MM.1S (cell line): Measurements from ENCODE around the gene NDUFV3.

Experiments used
- DNase-seq: peaks from one replicate; pipeline ENCODE4 v3.0.0-alpha.2; 2015
- H2AFZ ChIP-seq: fragments of 300-600 bp; sonication (generic); 2 replicates; pipeline ENCODE4 v1.6.0; 2016; ENCODE audit warnings: antibody characterized with exemption, low read length
- H3F3A ChIP-seq: fragments of 300-600 bp; sonication (generic); 2 replicates; pipeline ENCODE4 v1.6.1; 2016; ENCODE audit warnings: mild to moderate bottlenecking, antibody characterized with exemption, low read length, moderate library complexity, mixed read lengths; ENCODE audit not compliant: insufficient read depth
- H3K27ac ChIP-seq: fragments of 300-600 bp; sonication (generic); 2 replicates; pipeline ENCODE4 v1.5.1; 2016; ENCODE audit warnings: mild to moderate bottlenecking, low read length
- H3K27me3 ChIP-seq: fragments of 300-600 bp; sonication (generic); replicated peaks from 2 replicates; pipeline ENCODE4 v1.6.0; 2016; ENCODE audit warnings: low read length; ENCODE audit not compliant: insufficient read depth
- H3K36me3 ChIP-seq: fragments of 300-600 bp; sonication (generic); replicated peaks from 2 replicates; pipeline ENCODE4 v1.6.1; 2016; ENCODE audit warnings: mild to moderate bottlenecking, low read length, mixed read lengths; ENCODE audit not compliant: insufficient read depth
- H3K4me1 ChIP-seq: fragments of 300-600 bp; sonication (generic); 2 replicates; pipeline ENCODE4 v1.6.1; 2016; ENCODE audit warnings: low read length, mixed read lengths
- H3K4me2 ChIP-seq: fragments of 300-600 bp; sonication (generic); 2 replicates; pipeline ENCODE4 v1.6.0; 2016; ENCODE audit warnings: low read depth, low read length
- H3K4me3 ChIP-seq: fragments of 300-600 bp; sonication (generic); 2 replicates; pipeline ENCODE4 v1.5.1; 2016; ENCODE audit warnings: low read length, mixed read lengths
- H3K79me2 ChIP-seq: fragments of 300-600 bp; sonication (generic); 2 replicates; pipeline ENCODE4 v1.6.1; 2016; ENCODE audit warnings: mixed run types, low read length, mixed read lengths
- H3K9ac ChIP-seq: fragments of 300-600 bp; sonication (generic); 2 replicates; pipeline ENCODE4 v1.6.1; 2016; ENCODE audit warnings: low read length, mixed read lengths
- H3K9me2 ChIP-seq: fragments of 300-600 bp; sonication (generic); replicated peaks from 2 replicates; pipeline ENCODE4 v1.6.1; 2016; ENCODE audit warnings: mild to moderate bottlenecking, low read length, mixed read lengths; ENCODE audit not compliant: insufficient read depth
- H3K9me3 ChIP-seq: fragments of 300-600 bp; sonication (generic); replicated peaks from 2 replicates; pipeline ENCODE4 v1.6.1; 2016; ENCODE audit warnings: mild to moderate bottlenecking, low read length, mixed read lengths; ENCODE audit not compliant: insufficient read depth
- H4K20me1 ChIP-seq: fragments of 300-600 bp; sonication (generic); 2 replicates; pipeline ENCODE4 v1.6.1; 2016; ENCODE audit warnings: mild to moderate bottlenecking, low read length, moderate library complexity, mixed read lengths; ENCODE audit not compliant: insufficient read depth
- EZH2 ChIP-seq: fragments of 300-600 bp; sonication (generic); optimal IDR thresholded peaks from 2 replicates; pipeline ENCODE3; 2017; ENCODE audit warnings: low read depth, mild to moderate bottlenecking, antibody characterized with exemption, low read length, mixed read lengths
- EZH2phosphoT487 ChIP-seq: fragments of 300-600 bp; sonication (generic); IDR thresholded peaks from 2 replicates; pipeline ENCODE4 v1.6.1; 2018; ENCODE audit warnings: antibody characterized with exemption, low read length
- TF ChIP-seq, protein P1 (sequence below): fragments of 300-600 bp; sonication (generic); IDR thresholded peaks from 2 replicates; pipeline ENCODE4 v1.5.1; 2016; ENCODE audit warnings: antibody characterized with exemption, low read length, mixed read lengths

NDUFV3 gene

DNA sequence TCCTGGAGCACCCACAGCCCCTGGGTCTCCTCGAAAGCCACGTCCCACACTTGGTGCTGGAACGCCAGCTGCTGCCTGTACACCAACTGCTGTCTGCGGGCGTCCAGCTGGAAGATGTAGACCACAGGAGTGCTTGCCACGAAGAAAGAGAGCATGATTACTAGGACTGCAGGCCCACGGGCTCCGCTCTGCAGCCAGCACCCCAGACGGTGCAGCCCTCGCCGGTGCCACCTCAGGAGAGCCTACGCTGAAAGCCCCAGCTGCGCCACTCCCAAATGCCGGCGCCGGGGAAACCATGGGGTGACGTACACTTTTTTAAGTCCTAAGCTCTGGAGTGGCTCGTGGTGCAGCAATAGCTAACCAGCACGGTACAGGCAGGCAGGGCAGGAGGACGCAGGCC is 39.5 kb upstream of the NDUFV3 start:
- Histone ChIP-seq H3K27me3 (no peaks in the 10 kb centered on the region), H3F3A (0 out of 2 replicates have a peak, but pooled peaks cover 3% of the 10 kb centered on the region), H2AFZ (no peak overlapping the region), H4K20me1 (peaks cover 6% of the 10 kb centered on the region; the same call in 1 of the 2 replicates), H3K4me1 (no peaks in the 10 kb centered on the region), H3K9me2 (no peaks in the 10 kb centered on the region), H3K4me3 (no peak overlapping the region), H3K27ac (no peak overlapping the region), H3K4me2 (no peak overlapping the region), H3K9ac (no peak overlapping the region), H3K36me3 (peaks cover 80% of the 10 kb centered on the region), H3K9me3 (no peaks in the 10 kb centered on the region), H3K79me2 (peaks cover 94% of the 10 kb centered on the region)
- TF ChIP-seq EZH2 (no peak), EZH2phosphoT487 (no peak)
- TF ChIP-seq, protein P1, sequence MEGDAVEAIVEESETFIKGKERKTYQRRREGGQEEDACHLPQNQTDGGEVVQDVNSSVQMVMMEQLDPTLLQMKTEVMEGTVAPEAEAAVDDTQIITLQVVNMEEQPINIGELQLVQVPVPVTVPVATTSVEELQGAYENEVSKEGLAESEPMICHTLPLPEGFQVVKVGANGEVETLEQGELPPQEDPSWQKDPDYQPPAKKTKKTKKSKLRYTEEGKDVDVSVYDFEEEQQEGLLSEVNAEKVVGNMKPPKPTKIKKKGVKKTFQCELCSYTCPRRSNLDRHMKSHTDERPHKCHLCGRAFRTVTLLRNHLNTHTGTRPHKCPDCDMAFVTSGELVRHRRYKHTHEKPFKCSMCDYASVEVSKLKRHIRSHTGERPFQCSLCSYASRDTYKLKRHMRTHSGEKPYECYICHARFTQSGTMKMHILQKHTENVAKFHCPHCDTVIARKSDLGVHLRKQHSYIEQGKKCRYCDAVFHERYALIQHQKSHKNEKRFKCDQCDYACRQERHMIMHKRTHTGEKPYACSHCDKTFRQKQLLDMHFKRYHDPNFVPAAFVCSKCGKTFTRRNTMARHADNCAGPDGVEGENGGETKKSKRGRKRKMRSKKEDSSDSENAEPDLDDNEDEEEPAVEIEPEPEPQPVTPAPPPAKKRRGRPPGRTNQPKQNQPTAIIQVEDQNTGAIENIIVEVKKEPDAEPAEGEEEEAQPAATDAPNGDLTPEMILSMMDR = no peak
- DNase-seq = no peak

DNA sequence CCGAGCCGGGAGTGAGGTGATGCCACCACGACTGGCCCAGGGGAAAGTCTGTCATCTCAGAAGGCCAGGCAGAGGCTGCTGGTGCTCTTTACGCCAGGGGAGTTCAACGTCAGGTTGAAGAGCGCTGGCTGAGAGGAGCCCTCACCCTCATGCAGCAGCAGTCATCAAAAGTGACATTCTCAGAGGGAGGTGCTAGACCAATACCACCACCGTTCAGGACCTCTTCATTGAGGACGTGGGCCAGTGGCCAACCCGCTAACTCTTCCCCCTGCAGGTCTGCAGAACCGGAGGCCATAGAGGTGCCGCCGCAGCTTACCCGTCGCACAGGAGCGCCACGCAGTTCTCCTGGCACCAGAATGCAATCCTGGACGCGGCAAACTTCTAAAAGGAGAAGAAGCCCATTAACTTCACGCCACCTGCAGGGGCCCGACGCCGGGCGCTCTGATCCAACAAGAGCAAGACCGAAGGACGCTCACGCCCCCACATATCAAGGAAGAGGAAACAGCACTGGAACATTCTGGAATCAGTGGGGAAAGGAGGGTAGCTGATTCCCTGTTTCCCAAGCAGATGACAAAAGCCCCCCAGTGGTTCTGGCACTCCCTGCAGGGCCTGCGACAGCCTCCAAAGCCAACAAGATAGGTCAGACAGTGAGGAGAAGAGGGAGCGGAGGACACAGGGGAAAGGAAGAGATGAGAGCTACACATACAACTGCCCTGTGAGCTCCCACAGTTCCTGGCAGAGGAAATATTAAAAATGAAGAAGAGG is 38.7 kb upstream of the NDUFV3 start:
- TF ChIP-seq EZH2 (no peak), EZH2phosphoT487 (no peak)
- TF ChIP-seq, protein P1 = no peak
- Histone ChIP-seq H3F3A (0 out of 2 replicates have a peak, but pooled peaks cover 3% of the 10 kb centered on the region), H3K9ac (no peak overlapping the region), H3K79me2 (peaks cover 95% of the 10 kb centered on the region), H3K36me3 (peaks cover 73% of the 10 kb centered on the region), H3K27ac (no peak overlapping the region), H3K9me3 (no peaks in the 10 kb centered on the region), H3K4me2 (no peak overlapping the region), H4K20me1 (peaks cover 6% of the 10 kb centered on the region; the same call in 1 of the 2 replicates), H3K4me3 (no peak overlapping the region), H2AFZ (no peak overlapping the region), H3K4me1 (no peaks in the 10 kb centered on the region), H3K27me3 (no peaks in the 10 kb centered on the region), H3K9me2 (no peaks in the 10 kb centered on the region)
- DNase-seq = no peak

DNA sequence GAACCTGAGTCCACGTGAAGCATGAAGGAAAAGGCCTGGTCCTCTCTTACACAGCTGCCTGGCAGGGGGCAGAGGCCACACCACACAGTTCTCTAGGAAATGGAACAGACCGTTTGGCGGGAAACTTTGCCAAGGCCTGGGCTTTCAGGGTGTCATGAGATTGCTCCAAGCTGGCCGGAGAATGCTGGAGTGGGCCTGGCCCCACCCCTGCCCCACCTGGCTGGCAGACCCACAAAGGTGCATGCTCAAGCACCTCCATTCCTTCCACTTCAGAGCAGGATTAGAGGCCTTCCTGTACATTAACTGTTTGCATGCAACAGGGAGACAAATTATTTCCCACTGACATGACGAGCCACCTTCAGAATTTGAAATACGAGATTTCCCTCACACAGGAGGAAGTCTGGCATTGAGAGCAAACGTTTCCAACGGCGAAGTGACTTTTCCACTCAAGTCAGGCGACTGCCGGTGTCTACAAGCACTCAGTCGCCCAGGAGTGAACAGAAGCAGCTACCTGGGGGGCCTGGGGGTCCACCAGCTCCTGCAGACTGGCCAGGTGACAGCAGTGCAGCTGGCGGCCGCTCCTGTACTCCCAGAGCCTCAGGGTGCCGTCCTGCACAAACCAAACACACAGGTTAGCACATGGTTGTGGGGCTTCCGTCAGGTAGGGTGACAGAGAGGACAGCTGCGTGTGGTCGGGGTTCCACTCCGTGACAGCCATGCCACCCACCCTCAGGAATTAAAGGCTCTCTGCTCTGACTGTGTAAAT is 37.8 kb upstream of the NDUFV3 start:
- Histone ChIP-seq H3K4me2 (no peak overlapping the region), H3K27me3 (no peaks in the 10 kb centered on the region), H3K9me3 (no peaks in the 10 kb centered on the region), H3K4me3 (no peak overlapping the region), H3K27ac (no peak overlapping the region), H3K4me1 (no peaks in the 10 kb centered on the region), H3K79me2 (peaks cover 95% of the 10 kb centered on the region), H4K20me1 (peaks cover 13% of the 10 kb centered on the region; the same call in 1 of the 2 replicates), H3K9ac (no peak overlapping the region), H3K36me3 (peaks cover 70% of the 10 kb centered on the region), H3F3A (0 out of 2 replicates have a peak, but pooled peaks cover under 1% of the 10 kb centered on the region), H2AFZ (no peak overlapping the region), H3K9me2 (no peaks in the 10 kb centered on the region)
- TF ChIP-seq EZH2phosphoT487 (no peak), EZH2 (no peak)
- TF ChIP-seq, protein P1 = no peak
- no peak for DNase-seq
